Fibroblast of skin of right quadriceps (primary cell): Measurements from ENCODE around the gene POT1.
"Not testable (repeated sequence)": the region's sequence is repeated elsewhere in the genome, so short reads cannot be mapped to it uniquely, and the experiment has no call there.

Source experiments
- DNase-seq: peaks from one replicate; pipeline ENCODE4 v3.0.0-alpha.2; 2013

The POT1 gene, protein sequence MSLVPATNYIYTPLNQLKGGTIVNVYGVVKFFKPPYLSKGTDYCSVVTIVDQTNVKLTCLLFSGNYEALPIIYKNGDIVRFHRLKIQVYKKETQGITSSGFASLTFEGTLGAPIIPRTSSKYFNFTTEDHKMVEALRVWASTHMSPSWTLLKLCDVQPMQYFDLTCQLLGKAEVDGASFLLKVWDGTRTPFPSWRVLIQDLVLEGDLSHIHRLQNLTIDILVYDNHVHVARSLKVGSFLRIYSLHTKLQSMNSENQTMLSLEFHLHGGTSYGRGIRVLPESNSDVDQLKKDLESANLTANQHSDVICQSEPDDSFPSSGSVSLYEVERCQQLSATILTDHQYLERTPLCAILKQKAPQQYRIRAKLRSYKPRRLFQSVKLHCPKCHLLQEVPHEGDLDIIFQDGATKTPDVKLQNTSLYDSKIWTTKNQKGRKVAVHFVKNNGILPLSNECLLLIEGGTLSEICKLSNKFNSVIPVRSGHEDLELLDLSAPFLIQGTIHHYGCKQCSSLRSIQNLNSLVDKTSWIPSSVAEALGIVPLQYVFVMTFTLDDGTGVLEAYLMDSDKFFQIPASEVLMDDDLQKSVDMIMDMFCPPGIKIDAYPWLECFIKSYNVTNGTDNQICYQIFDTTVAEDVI

DNA sequence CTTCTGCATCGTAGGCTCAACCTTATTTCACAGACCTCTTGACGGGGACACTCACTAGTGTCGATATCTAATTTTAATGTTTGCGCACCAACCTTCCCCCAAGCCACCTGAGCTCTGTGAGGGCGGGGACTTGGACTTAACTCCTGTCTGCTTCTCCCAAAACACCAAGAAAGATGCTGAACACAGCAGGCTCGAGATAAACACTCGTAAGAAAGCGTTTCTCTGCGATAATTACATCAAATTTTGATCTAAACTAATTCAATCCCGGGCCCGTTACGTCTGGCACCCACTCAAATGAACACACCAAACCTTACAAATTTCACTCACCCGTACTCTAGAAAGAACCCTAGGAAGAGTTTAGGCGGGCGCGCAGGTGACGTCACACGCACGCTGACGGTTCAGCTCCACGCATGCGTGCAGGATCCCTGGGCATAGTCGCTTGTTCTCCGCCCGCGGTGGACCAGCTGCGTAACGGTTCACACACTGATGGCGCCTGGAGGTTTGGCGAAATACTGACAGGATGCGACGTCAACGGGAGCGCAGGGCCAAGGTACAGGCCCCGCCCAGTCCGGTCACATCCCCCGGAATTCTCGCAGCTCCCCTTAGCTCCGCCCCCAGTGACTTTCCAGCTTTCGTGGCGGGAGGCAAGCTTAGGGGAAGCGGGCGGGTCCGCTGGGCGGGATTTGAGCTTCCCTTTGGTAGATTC, at the start of gene POT1:
Gene POT1, minus strand, starts transcription at position 359 of the 706 bp plus-strand sequence. CDS start 32,652 bp downstream, outside the sequence.
- peak; percentile 99 for DNase-seq

DNA sequence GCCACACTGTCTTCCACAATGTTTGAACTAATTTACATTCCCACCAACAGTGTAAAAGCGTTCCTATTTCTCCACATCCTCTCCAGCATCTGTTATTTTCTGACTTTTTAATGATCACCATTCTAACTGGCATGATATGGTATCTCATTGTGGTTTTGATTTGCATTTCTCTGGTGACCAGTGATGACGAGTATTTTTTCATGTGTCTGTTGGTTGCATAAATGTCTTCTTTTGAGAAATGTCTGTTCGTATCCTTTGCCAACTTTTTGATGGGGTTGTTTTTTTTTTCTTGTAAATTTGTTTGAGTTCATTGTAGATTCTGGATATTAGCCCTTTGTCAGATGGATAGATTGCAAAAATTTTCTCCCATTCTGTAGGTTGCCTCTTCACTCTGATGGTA, 45.5 kb upstream of the POT1 start:
- not testable (repeated sequence) for DNase-seq

DNA sequence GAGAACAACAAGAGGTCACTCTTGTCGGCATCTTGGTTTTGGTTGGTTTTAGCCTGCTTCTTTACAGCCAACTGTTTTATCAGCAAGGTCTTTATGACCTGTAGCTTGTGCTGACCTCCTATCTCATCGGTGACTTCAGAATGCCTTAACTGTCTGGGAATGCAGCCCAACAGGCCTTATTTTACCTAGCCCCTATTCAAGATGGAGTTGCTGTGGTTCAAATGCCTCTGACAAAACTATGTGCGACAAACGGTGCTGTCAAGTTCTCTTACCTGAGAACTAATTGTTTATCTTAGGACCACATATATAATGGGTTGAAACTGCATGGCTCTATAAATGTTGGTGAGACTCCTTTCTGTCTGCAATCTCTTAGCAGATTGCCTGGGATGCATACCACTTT, 35.9 kb upstream of the POT1 start:
- DNase-seq = no peak

DNA sequence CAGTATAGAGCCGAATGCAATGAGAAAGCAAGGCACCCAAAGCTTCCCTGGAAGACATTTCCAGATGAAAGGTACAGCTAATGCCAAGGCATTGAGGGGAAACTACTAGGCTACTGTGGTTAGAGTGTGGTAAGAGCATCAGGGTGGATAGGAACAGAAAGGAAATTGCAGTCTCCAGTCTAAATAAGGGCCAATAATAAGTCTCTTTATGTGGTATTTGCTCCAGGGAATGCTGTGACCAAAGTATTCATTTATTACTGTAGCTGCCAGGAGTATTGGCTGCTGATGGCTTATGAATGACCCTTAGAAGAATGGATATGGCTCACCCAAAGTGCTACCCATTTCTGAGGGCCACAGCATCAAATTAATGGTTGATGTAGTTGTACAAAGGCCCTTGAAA, 30.1 kb upstream of the POT1 start:
- DNase-seq = no peak

DNA sequence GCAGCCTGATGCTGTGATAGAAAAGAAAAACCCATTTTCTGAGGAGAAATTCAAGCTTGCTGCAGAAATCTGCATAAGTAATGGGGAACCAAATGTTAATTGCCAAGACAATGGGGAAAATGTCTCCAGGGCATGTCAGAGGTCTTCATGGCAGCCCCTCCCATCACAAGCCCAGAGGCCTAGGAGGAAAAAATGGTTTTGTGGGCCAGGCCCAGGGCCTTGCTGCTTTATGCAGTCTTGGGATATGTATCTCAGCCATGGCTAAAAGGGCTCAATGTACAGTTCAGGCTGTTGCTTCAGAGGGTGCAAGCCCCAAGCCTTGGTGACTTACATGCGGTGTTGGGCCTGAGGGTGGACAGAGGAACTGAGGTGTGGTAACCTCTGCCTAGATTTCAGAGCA, 28.3 kb upstream of the POT1 start:
- not testable (repeated sequence) for DNase-seq

DNA sequence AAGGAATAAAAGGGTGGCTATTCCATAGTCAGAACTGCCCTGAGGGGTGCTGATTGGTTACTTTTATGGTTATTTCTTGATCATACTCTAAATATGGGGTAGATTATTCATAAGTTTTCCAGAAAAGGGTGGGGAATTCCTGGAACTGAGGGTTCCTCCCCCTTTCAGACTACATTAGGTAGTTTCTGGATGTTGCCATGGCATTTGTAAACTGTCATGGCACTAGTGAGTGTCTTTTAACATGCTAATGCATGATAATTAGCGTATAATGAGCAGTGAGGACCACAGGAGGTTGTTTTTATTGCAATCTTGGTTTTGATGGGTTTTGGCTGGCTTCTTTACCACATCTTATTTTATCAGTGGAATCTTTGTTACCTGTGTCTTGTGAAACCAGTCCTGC, 26.5 kb upstream of the POT1 start:
- DNase-seq = no peak

DNA sequence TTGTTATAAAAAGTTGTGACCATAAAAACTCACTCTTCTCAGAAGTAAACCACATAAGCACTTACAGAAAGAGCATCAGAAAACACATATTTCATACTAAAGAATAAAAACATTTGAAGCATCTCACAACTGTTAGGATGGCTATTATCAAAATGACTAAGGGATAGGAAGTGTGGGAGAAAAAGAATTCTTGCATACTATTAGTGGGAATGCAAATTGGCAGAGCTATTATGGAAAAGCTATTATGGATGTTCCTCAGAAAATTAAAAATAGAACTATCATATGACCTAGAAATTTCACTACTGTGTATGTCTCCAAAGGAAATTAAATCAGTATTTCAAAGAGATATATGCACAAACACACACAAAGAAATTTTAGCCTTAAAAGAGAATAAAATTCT, 25.2 kb upstream of the POT1 start:
- DNase-seq = no peak

DNA sequence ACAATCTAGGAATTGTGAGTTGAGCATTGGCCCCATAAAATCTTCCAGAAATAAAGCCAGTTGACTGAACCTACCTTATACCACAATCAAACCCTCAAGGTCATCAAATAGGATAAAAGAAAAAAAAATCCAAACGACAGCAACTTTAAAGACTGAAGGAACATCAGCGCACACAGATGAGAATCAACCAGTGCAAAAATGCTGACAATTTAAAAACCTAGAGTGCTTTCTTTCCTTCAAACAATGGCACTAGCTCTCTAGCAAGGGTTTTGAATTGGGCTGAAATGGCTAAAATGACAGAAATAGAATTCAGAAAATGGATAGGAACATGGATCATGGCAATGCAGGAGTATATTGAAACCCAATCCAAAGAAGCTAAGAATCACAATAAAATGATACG, 16.1 kb upstream of the POT1 start:
- DNase-seq = no peak

DNA sequence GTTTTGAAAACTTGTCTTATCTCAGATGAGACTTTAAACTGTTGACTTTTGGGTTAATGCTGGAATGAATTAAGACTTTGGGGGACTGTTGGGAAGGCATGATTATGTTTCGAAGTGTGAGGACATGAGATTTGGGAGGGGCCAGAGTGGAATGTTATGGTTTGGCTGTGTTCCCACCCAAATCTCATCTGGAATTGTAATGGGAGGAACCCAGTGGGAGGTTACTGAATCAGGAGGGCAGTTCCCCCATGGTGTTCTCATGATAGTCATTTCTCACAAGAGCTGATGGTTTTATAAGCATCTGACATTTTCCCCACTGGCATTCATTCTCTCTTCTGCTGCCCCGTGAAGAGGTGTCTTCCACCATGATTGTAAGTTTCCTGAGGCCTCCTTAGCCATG, 13.8 kb upstream of the POT1 start:
- DNase-seq = no peak

DNA sequence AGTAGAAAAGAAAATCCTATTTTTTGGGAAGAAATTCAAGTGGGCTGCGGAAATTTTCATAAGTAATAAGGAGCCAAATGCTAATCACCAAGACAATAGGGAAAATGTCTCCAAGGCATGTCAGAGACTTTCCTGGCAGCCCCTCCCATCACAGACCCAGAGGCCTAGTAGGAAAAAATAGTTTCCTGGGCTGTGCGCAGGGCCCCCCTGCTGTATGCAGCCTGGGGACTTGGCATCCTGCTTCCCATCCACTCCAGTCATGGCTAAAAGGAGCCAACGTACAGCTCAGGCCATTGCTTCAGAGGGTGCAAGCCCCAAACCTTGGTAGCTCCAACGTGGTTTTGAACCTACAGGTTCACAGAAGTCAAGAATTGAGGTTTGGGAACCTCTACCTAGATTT, 12.8 kb upstream of the POT1 start:
- DNase-seq = no peak

DNA sequence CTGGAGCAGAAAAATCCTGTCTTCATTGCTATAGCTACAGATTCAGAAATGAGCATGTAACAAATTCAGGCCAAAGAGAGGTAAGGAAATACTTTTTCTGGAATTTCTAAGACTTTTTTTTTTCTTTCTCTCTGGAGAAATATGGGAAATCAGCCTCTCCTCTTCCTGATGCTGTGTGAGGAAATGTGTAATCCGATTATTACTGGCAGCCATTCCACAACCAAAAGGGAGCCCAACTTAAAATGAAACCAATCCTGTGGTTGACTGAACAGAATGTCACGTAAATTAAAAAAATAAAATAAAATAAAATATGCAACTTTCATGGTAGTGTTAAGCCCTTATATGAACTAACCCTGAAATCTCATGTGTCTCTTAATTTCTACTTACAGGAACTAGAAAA, 10.7 kb upstream of the POT1 start:
- DNase-seq = no peak

DNA sequence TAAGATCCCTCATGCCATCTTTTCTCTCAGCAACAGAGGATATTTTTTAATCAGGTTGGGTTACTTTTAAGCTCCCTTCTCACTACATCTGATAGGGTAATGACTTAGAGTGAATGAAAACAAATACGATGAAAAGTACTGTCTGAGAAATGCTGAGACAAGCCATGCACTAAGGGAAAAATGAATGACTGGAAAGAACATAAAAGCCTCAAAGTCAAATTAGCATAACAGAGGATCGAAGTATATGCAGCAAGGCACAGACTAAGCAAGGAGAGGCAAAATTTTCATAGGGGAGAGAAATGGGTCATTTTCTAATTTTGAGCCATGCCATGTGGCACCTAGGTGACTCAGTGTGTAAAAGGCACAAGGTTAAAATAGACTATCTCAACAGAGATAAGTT, 8.5 kb upstream of the POT1 start:
- no peak for DNase-seq

DNA sequence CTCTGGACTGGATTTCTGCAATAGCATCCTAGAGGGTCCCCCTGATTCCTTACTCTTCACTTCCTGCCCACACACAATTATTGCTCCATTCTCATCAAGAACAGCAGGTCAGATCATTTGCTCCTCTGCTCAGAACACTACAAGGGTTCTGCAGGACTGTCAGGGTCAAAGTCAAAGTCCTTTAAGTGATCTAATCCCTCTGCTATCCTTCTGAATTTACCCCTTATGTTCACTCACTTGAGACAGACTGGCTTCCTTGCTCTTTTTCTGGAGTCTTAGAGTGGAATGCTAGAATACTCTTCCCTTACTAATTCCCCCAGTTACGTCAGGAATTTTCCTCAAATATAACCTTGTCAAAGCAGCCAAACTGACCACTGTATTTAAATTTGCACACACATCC, 7.5 kb upstream of the POT1 start:
- DNase-seq = no peak

DNA sequence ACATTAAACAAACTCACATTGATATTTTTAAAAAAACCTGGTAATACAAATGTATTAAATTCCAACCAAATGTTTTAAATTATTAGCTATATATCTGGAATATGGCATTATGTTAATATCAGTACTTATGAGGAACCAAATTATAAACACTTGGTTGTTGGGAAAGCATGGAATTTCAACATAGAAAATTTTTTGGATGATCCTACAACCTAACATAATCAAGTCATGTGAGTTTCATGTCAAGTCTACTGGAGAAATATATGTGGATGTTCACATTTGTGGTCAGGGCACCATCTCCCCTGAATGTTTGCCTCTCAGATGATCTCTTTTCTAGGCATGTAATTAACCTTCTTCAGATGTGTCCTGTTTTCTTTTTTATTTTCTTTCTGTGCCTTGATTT, 5.2 kb upstream of the POT1 start:
- DNase-seq = no peak

DNA sequence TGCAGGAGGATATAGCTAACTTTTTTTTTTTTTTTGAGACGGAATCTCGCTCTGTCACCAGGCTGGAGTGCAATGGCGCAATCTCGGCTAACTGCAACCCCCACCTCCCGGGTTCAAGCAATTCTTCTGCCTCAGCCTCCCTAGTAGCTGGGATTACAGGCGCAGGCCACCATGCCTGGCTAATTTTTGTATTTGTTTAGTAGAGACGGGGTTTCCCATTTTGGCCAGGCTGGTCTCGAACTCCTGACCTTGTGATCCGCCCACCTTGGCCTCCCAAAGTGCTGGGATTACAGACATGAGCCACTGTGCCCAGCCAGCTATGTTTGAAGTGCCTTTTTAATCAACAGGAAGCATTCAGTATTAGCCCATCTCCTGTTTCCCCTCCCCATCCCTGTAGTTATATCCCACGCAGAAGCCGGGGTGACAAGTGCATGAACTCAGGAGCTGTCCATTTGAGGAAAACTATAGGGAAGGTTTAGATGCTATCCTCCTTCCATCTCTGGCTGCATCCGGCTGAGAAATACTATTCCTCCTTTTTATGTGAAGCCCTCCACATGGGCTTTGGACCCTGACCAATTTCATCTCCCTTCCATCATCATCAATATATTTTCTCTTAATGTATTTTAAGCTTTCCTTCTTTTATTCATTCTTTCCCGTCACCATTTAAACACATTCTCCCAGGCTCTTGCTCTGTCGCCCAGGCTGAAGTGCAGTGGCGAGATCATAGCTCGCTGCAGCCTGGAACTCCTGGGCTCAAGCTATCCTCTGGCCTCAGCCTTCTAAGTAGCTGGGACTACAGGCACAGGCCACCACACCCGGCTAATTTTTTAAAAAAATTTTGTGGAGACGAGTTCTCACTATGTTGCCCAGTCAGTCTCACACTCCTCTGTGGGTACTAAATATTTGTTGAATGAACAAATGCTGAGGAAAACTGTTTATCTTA, 1.3 kb upstream of the POT1 start:
- DNase-seq = no peak

DNA sequence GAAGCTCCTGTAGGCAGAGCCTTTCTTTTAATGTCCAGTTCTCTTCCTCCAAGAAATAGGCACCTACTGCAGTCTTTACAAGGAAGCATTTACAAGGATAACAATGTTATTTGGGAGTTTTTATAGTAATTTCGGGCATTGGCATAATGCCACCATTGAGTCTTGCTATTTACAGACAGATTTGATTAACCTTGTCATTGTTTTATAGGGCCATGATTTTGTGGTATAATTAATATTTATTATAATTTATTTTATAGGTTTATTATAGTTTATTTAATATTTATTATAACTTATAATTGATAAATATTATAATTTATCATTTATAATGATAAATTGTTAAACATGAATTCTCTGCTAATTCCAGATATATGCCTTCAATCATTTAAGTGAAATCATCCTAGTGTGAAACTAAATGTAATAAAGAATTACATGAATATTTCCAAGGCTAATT, 573 bp upstream of the POT1 start:
- DNase-seq = no peak

DNA sequence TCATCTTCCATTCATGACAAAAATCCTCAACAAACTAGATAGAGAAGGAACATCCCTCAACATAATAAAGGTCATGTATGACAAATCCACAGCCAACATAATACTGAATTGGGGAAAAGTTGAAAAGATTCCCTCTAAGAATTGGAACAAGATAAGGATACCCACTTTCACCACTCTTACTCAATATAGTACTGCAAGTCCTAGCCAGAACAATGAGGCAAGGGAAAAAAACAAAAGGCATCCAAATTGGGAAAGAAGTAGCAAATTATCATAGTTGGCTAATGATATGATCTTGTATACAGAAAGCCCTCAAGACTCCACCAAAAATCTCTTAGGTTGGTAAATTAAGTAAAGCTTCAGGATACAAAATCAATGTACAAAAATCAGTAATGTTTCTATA, 4.7 kb downstream of the POT1 start:
- DNase-seq = no peak

DNA sequence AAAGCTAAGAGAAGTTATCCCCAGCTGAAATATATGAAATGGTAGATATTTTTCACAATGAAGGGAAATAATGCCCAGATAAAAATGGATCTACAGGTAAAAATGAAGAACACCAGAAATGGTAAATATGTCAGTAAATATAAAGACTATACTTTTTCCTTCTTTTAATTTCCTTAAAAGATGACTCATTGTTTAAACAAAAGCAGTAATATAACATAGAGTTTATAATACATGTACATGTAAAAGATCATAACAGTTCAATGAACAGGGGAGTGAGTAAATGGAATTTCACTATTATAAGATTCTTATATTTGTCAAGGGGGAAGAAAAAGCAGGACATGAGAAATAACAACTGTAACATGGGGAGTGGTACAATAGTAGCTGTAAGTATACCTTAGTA, 7.4 kb downstream of the POT1 start:
- no peak for DNase-seq

DNA sequence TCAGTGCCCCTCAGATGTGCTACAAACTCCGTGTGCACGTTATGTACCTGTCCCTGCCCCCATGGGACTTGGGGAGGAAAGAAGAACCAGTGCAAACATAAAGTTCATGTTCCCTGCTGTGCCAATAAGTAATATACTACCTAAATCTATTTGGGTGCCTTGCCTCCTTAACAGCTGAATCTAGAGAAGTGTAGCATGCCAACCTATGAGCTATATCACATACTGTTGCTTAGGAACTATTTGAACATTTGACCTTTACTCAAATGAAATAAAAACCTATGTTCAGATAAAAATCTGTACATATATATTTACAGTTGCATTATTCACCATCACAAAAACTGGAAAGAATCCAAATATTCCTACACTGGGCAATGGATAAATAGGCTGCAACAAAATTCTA, 9.8 kb downstream of the POT1 start:
- DNase-seq = no peak

DNA sequence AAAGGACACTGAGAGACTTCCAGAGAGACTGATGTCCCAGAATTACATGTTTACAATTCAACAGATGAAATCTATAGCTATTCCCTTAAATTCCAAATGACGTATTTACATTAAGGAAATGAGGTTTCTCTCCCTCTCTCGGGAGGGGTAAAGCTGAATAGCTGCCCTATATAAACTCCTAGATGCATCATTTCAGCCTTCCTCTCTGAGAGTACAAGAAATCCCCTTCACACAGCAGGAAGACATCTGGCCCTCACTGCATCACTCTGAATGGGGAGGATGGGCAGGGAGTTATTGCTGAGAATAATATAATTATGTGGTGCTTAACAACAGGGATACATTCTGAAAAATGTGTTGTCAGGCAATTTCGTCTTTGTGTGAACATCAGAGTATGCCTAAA, 11.0 kb downstream of the POT1 start:
- DNase-seq = no peak

DNA sequence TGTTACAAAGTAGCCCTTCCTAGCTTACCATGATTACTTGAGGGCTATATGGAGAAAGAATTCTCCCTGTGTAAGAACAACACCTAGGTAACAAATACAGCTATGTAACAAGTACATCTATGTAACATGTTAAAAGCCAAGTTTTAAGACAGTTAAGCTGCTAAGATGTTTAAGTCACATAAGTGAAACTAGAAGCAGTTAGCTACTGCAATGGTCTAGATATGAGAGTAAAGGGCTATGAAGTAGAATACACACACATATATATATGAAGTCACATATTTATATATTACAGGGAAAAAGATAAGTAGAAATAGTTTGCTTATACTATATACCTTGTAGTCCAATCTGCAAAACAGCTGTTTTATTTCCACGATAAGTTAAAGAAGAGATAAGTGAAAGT, 14.4 kb downstream of the POT1 start:
- no peak for DNase-seq

DNA sequence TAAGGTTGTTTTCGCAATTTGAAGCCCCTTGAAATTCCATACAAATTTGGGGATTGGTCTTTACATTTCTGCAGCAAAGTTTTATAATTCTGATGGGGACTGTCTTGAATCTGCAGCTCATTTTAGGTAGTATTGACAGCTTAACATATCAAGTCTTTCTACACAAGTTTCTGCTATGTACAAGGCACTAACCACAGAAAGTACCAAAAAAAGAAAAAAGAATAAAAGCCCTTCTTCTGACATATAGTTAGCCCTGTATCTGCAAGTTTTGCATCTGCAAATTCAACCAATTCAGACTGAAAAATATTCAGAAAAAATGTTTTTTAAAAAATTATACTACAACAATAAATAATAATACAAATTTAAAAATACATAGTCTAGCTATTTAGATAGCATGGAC, 15.3 kb downstream of the POT1 start:
- no peak for DNase-seq

DNA sequence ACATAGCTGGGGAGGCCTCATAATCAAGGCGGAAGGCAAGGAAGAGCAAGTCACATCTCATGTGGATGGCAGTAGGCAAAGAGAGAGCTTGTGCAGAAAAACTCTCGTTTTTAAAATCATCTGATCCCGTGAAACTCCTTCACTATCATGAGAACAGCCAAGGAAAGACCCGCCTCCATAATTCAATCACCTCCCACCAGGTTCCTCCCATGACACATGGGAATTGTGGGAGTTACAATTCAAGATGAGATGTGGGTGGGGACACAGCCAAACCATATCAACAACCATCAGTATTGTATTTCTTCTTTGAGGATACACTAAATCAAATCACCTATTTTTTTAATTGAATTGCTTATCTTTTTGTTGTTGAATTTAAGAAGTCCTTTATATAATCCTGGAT, 16.7 kb downstream of the POT1 start:
- DNase-seq = no peak
